Right ventricle myocardium inferior (tissue), 1 donor: ENCODE data around the gene WFIKKN1. TPM values are rescaled to one million over a fixed set of nuclear protein-coding genes. Genes with fewer than 3 reads are reported as not detected.

ENCODE experiments used
- ATAC-seq: fragments of 200-7000 bp; cut with Tn5 transposase; one replicate; pipeline ENCODE4 v1.9.1; 2020; ENCODE audit warnings: mild to moderate bottlenecking, moderate library complexity
- DNase-seq: peaks from one replicate; pipeline ENCODE4 v3.0.0; 2021; ENCODE audit errors: missing footprints
- intact Hi-C: fragments of 100-400 bp; cut with DNase I; formaldehyde crosslinking; loops from one replicate; pipeline ENCODE4 v1.11.0; 2022
- long read RNA-seq: library from polyadenylated mRNA; unstranded; transcript quantifications from one replicate; pipeline ENCODE4 v2.0.0, GENCODE V29; 2021
- total RNA-seq: library from RNA; stranded (reverse); fragmentation: NEBNext Ultra II Directional; extraction: Animal tissue kit (Norgen Biotek cat#: 25700); gene quantifications from one replicate; pipeline ENCODE4 v1.2.1, GENCODE V29; 2021
- donor health status: DM: no; HTN: yes; CAD: no; lungs with severe emphysema.

Gene WFIKKN1
- 0.16 TPM for total RNA-seq
- long read RNA-seq, full-length matches to known transcripts = 1 of 1 reads
- long read RNA-seq, partial matches to known transcripts = 0 of 1 reads
- long read RNA-seq, other reads (novel, unspliced or antisense) = 0 of 1 reads

- intact Hi-C loops = no loop called here
- DNase-seq = no peak
- no peak for ATAC-seq
Measured at GRCh38 chr16:630815-631405, at the start of gene WFIKKN1. TSS of gene WFIKKN1 (plus strand) at chr16:630985. CDS start at chr16:631254, 269 bp downstream.

- intact Hi-C loops = no loop called here
- ATAC-seq (no peak), DNase-seq (no peak)
Measured at GRCh38 chr16:582218-582613, 48.6 kb upstream of the WFIKKN1 start.

DNA sequence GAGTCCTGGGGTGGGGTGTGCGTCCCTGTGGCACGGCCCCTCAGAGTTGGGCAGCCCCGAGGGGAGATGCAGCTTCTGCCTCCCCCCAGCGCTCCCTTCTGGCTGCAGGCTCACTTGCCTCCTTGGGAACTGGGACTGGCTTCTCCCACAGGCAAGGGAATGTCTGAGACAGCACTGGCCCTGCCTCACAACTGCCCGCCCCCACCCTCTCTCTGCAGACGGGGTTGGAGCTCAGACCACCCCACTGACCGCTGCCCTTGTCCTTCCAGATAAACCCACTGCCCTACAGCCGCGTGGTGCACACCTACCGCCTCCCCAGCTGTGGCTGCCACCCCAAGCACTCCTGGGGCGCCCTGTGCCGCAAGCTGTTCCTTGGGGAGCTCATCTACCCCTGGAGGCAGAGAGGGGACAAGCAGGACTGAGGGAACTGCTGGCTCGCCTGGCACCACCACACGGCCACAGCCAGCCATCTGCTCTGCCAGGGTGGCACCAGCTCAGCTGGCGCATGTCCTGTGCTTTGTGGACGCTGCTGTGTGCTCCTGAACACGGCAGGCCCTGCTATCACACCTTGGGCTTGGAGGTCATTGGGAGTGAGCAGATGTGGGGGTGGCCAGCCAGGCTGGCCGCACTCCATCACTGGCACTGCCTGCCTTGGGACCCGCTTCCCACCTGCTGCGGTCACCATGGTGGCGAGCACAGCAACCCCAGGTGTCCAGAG is 48.0 kb upstream of the WFIKKN1 start:
- intact Hi-C loops = no loop called here
- DNase-seq (no peak), ATAC-seq (no peak)

- no peak for ATAC-seq
- DNase-seq = no peak
- intact Hi-C loops = no loop called here
Measured at GRCh38 chr16:583470-583814, 47.3 kb upstream of the WFIKKN1 start.

DNA sequence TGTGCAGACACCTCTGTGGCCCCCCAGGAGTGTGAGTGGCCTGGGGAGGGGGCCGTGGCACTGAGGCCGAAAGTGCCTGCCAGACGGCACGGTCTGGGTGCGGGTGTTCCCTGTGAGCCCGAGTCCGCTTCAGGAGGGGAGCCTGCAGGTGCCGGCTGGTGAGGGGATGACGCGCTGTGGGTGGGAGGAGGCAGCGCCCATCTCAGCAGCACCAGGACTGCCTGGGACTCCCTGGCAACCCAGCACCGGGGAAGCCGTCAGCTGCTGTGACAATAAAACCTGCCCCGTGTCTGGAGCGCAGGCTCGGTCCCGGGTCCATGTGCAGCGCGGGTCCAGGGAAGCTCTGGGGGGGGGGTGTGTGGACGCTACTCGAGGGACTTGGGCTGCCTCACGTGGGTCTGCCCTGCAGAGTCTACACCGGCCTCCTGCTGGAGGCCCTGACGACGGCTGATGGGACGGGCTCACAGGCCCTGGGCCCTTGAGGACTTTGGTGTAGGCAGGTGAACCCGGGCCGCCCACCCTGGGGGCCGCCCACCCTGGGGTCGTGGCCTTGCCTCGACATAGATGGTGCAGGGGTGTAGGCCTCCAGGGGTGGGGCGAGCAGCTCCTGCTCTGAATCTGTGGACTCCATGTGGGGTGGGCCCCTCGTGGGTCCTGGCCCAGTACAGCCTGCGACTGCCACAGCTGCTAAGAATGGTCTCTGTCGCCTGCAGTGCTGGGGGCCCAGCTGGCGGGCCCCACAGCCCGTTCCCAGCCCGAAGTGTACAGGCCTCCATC is 46.8 kb upstream of the WFIKKN1 start:
- ATAC-seq (no peak), DNase-seq (no peak)
- intact Hi-C loops = no loop called here

DNA sequence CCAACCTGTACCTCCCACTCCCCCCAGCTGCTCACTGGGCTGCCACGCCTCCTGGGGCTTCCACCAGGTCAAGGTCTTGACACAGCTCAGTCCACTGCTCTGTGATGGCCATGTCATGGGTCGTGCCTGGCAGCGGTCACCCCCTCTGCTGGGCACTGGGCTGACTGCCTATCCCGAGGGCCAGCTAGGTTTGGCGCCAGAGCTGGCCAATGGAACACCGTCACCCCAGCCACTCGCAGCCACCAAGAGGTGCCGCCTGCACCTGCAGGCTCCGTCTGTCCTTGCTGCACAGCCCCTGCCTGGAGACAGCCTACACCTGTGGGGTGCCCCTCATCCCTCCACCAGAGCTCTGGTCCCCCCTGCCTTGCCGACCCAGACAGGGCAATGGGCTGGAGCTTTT is 45.4 kb upstream of the WFIKKN1 start:
- DNase-seq (no peak), ATAC-seq (no peak)
- intact Hi-C loops = loop anchor here (5.0 kb wide), 1 partner anchor 77 kb away; no protein-coding TSS in a partner anchor

- intact Hi-C loops = loop anchor here (5.0 kb wide), 1 partner anchor 76 kb away; no protein-coding TSS in a partner anchor
- no peak for DNase-seq
- no peak for ATAC-seq
Measured at GRCh38 chr16:586047-586644, 44.6 kb upstream of the WFIKKN1 start.

DNA sequence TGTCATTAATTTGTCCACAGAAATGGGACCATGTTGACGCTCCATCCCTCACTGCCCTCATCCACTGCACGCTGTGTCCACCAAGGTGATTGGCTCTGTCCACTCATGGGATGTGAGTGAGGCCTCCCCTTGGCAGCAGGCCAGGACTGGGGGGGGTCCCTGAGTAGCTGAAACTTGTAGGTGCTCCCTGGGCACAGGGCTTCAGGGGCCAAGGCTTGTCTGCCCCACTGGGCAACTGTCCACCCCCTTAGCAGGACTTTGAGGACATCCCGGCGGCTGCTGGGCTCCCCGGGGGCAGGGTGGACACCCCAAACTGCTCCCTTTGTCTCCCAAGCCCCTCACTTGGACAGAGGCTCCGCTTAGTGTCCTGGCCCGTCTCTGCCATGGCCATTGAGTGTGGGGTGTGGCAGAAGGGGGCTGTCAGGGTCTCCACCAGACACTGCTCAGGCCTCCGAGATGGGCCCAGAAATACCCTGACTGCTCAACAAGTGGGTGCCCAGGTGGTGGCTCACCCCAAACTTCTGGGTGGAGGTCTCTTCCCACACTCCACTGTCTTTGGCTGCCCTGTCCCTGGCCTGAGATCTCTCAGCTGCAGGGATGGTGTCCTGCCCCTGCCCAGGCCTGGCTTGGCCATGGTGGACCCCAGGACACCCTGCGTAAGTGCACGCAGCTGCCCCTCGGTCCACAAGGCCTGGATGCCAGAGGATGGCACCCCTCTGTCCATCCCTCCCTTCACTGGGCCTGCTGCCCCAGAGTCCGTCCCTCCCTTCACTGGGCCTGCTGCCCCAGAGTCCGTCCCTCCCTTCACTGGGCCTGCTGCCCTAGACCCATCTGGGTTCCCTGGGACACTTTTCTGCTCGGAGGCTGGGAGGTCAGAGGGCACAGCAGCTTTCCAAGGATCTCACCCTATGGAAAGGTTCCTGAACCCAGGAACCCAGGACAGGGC is 43.9 kb upstream of the WFIKKN1 start:
- ATAC-seq (no peak), DNase-seq (no peak)
- intact Hi-C loops = loop anchor here (5.0 kb wide), 1 partner anchor 75 kb away; no protein-coding TSS in a partner anchor

DNA sequence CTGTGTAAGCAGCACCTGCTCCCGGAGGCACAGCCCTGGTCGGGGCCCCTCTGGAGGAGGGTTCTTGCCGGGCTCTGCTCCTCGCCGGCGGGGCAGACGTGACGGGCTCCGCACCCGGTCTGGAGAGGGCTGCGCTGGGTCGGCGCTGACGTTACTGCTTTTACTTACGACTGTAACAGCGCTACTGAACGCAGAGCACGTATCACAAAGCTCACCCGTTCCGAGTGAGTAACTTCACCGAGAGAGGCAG is 42.2 kb upstream of the WFIKKN1 start:
- intact Hi-C loops = loop anchor here (2.0 to 5.0 kb wide), 2 partner anchors 48 to 74 kb away; partner anchors contain the start of gene METTL26
- DNase-seq = no peak
- ATAC-seq = no peak

DNA sequence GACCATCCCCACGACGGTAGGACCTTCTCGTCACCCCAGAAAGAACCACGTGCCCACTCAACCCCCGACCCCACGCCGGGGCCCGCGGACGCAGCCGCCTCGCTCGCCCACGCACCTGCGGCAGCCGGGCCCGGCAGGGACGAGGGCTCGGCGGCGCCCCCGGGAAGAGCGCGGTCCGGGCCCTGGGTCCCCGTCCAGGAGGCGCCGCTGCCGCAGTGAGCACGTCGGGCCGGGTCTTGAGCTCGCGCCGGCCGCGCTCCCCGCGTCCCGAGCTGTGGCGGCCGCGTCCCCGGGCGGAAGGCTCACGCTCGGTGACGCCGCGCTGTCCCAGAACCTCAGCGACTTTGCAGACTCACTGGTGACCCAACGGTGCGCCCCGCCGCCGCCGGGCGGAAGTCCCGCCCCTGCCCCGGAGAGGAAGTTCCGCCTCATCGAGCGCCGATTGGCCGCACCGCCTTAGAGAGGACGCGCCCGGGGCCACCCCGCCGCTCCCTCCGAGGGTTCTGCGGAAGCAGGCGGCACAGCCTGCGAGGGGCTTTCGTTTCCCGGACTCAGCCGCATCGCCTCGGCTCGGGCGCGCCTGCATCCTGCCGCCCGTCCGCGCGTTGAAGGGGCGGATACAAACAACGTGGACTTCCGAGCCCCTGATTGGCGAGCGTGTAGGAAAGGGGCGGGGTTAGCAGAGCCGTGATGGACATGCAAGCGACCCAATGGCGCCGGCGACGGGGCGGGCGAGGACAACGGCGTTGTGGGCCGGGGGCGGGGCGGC is 41.7 kb upstream of the WFIKKN1 start:
- DNase-seq (peak; percentile 99), ATAC-seq (peak; percentile 91)
- intact Hi-C loops = loop anchor here (2.0 to 5.0 kb wide), 2 partner anchors 48 to 73 kb away; partner anchors contain the start of gene METTL26

DNA sequence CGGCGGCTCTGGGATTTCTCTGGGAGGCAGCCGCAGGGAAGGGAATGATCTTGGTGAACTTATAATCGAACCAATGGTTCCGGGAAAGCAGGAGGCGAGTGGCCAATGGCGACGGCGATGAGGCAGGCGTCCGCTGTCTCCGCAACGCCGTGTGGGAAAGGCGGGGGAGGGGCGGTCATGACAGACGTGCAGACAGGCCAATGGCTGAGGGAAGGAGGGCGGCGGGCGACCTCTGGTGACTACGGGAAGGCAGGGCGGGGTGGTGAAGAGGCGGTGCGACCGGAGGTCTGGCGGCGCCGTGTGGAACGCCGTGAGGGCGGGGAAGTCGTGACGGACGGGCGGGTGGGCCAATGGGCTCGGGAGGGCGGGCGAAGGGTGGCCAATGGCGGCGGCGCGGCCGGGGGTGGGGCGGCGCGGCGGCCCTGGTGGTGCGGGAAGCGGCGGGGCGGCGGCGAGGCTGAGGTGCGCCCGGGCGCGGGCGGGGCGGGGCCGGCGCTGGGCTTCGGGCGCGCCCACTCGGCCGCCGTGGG is 41.1 kb upstream of the WFIKKN1 start, which contains the start of gene RAB40C:
TSS of gene RAB40C (plus strand) at position 409 of the 530 bp plus-strand sequence. CDS start 226 bp downstream, outside the sequence.
- ATAC-seq (peak; percentile 95), DNase-seq (peak; percentile 99)
- intact Hi-C loops = loop anchor here (2.0 to 5.0 kb wide), 2 partner anchors 47 to 73 kb away; partner anchors contain the start of gene METTL26

DNA sequence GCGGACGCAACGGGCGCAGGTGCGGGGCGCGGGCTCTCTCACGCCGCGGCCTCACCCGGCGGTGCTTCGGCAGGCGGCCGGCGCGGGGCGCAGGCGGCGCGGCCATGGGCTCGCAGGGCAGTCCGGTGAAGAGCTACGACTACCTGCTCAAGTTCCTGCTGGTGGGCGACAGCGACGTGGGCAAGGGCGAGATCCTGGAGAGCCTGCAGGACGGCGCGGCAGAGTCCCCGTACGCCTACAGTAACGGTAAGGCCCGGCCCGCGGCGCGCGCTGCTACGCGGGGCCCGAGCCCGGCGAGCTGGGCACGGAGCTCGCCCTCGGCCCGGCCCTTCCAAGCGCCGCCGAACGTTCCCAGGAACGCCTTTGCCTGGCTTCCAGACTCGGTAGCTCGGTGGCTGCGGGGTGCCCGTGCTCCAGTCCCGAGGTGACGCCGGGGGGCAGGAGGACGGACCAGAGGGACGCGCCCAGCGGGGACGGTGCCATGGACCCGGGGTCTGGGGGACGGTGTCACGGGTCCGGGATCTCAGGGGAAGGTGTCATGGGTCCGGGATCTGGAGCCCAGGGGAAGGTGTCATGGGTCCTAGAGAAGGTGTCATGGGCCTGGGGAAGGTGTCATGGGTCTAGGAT is 40.5 kb upstream of the WFIKKN1 start:
- ATAC-seq = no peak
- no peak for DNase-seq
- intact Hi-C loops = no loop called here

GRCh38 chr16:590815-591200 is 40.0 kb upstream of the WFIKKN1 start:
- intact Hi-C loops = no loop called here
- ATAC-seq (no peak), DNase-seq (no peak)

GRCh38 chr16:591231-591630 is 39.6 kb upstream of the WFIKKN1 start:
- DNase-seq (no peak), ATAC-seq (no peak)
- intact Hi-C loops = no loop called here

DNA sequence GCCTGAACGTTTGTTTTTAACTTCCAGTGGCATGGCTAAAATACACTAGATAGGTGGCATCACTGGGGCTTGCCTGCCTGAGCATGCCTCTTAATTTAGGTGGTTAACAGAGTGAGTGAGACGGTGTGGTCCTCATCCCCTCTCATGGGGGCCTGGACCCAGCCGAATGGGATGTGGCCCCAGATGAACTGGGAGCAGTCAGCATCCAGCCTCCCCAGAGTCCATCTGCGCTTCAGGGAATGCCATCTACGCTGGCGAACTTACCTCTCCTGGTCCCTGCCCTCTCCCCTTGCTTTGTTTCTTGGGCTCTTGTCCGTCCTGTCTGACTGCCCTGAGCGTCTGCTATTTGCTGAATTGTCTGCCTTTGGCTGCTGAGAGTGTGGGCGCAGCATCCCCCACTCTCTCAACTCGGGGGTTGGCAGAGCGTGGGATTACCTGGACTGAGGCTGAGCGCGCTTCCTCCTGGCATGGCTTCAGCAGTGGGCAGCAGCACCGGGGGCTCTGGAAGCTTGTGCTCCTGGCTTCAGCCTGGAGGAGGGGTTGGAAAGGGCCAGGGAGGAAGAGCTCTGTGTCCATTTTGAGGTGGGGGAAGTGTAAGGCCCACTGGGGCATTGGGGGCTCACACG is 38.8 kb upstream of the WFIKKN1 start:
- no peak for ATAC-seq
- DNase-seq = no peak

More for the DNA sequence above, 38.8 kb upstream of the WFIKKN1 start:
- intact Hi-C loops = no loop called here
